Hematopoietic multipotent progenitor cell (in vitro differentiated cells): Measurements from ENCODE around the gene THTPA. TPM values are rescaled to one million over a fixed set of nuclear protein-coding genes. Genes with fewer than 3 reads are reported as not detected.

Experiments
- DNase-seq, 3 donors: peaks; one replicate each; pipeline ENCODE4 v3.0.0-alpha.2; 2011 to 2015; ENCODE audit warnings: low read depth in 2 of 3, low spot score in 2 of 3
- total RNA-seq: library from RNA; depleted of rRNA; stranded (reverse); fragments of >200 nt; gene quantifications from one replicate; pipeline ENCODE4 v1.2.3, GENCODE V29; 2012

THTPA gene
- 15.9 TPM for total RNA-seq

- peak; percentile 83 to 94 (median 90) for DNase-seq
These were observed at the start of gene THTPA for GRCh38 chr14:23555882-23556699. THTPA (plus strand) TSS chr14:23556271; CDS start chr14:23556758, 487 bp downstream.

- DNase-seq, result peak in 2 of 3 donors; percentile 14 to 38
These were observed 43.9 kb upstream of the THTPA start for GRCh38 chr14:23512156-23512555.

- DNase-seq, result no peak
These were observed 42.9 kb upstream of the THTPA start for GRCh38 chr14:23513005-23513817.

- DNase-seq, result no peak
These were observed 42.0 kb upstream of the THTPA start for GRCh38 chr14:23513818-23514643.

- no peak for DNase-seq
These were observed 41.5 kb upstream of the THTPA start for GRCh38 chr14:23514644-23514957.

- no peak for DNase-seq
These were observed 38.3 kb upstream of the THTPA start for GRCh38 chr14:23517650-23518326.

- DNase-seq, result no peak
These were observed 37.4 kb upstream of the THTPA start for GRCh38 chr14:23518709-23519108.

GRCh38 chr14:23520899-23521533, 35.1 kb upstream of the THTPA start:
- no peak for DNase-seq

GRCh38 chr14:23521785-23522640, 34.1 kb upstream of the THTPA start:
- peak in 1 of 3 donors; percentile 25 for DNase-seq

GRCh38 chr14:23522643-23523198, 33.4 kb upstream of the THTPA start:
- no peak for DNase-seq

GRCh38 chr14:23523229-23524016, 32.6 kb upstream of the THTPA start:
- no peak for DNase-seq

- DNase-seq, result no peak
These were observed 31.1 kb upstream of the THTPA start for GRCh38 chr14:23524954-23525353.

- no peak for DNase-seq
These were observed 30.5 kb upstream of the THTPA start for GRCh38 chr14:23525611-23526010.

- no peak for DNase-seq
These were observed 27.5 kb upstream of the THTPA start for GRCh38 chr14:23528555-23528954.

- no peak for DNase-seq
These were observed 27.1 kb upstream of the THTPA start for GRCh38 chr14:23529016-23529415.

- DNase-seq, result peak in 1 of 3 donors; percentile 75
These were observed 25.6 kb upstream of the THTPA start for GRCh38 chr14:23530375-23531055.

- DNase-seq, result no peak
These were observed 24.7 kb upstream of the THTPA start for GRCh38 chr14:23531391-23531790.
